ENCODE data around the gene TTC7B. TPM values are rescaled to one million over a fixed set of nuclear protein-coding genes. Genes with fewer than 3 reads are reported as not detected.

TTC7B gene
- total and polyA plus RNA-seq, 2 of the 8 experiments (the other 6 are each of a cell fraction or from before 2014, with no cell fraction given), result 23.7 to 34.0 TPM

- H2AFZ ChIP-seq (ENCODE audit: low read length), result no peak overlapping the region
- H4K8ac ChIP-seq (ENCODE audit: extremely low read depth, insufficient read depth, low read length), result no peak overlapping the region
- no peaks in the 10 kb centered on the region for H3K79me2 ChIP-seq (ENCODE audit: control insufficient read depth in 1 of 2, insufficient read depth in 2 of 2, low read length in 2 of 2)
- no peaks in the 10 kb centered on the region for H3K9me3 ChIP-seq (ENCODE audit: insufficient read depth in 2 of 2, low read depth in 1 of 2, low read length in 1 of 2)
- H2BK5ac ChIP-seq (ENCODE audit: low read depth, low read length), result peak overlapping the region; percentile 75
- peak overlapping the region; percentile 61; the same call in 1 of the 2 replicates for H2BK15ac ChIP-seq (ENCODE audit: low read length)
- no peaks in the 10 kb centered on the region for H4K20me1 ChIP-seq (replicated peaks in 1 of 2; ENCODE audit: control insufficient read depth in 1 of 2, insufficient read depth in 2 of 2, low read length in 2 of 2)
- ChIA-PET POLR2A (ENCODE audit: partially characterized antibody) (interaction anchor here (0.9 kb wide), 1 partner anchor 181 kb away, joined by 3 read pairs; the partner anchor contains the start of gene CALM1), CTCF (ENCODE audit: partially characterized antibody) (interaction anchor here (1.2 to 1.8 kb wide), 6 partner anchors 11 to 37 kb away, joined by 3 to 5 read pairs (median 4); no protein-coding TSS in a partner anchor)
- TF ChIP-seq BCL11A (IDR thresholded peaks at IDR 0.05; ENCODE audit: low read depth in 2 of 2, low read length in 2 of 2) (no peak), KDM4A (IDR thresholded peaks at IDR 0.05; ENCODE audit: low read depth, low read length, severe bottlenecking) (no peak), SIRT6 (IDR thresholded peaks at IDR 0.05; ENCODE audit: low read length) (no peak), SRF (IDR thresholded peaks at IDR 0.05; ENCODE audit: low read depth, low read length) (no peak), RFX5 (IDR thresholded peaks at IDR 0.05; ENCODE audit: borderline replicate concordance, low read depth, low read length) (no peak), CBX8 (IDR thresholded peaks at IDR 0.05; ENCODE audit: borderline replicate concordance, low read depth, low read length) (no peak), TCF12 (IDR thresholded peaks at IDR 0.05; ENCODE audit: low read depth, low read length) (no peak)
- TF ChIP-seq, protein P1, sequence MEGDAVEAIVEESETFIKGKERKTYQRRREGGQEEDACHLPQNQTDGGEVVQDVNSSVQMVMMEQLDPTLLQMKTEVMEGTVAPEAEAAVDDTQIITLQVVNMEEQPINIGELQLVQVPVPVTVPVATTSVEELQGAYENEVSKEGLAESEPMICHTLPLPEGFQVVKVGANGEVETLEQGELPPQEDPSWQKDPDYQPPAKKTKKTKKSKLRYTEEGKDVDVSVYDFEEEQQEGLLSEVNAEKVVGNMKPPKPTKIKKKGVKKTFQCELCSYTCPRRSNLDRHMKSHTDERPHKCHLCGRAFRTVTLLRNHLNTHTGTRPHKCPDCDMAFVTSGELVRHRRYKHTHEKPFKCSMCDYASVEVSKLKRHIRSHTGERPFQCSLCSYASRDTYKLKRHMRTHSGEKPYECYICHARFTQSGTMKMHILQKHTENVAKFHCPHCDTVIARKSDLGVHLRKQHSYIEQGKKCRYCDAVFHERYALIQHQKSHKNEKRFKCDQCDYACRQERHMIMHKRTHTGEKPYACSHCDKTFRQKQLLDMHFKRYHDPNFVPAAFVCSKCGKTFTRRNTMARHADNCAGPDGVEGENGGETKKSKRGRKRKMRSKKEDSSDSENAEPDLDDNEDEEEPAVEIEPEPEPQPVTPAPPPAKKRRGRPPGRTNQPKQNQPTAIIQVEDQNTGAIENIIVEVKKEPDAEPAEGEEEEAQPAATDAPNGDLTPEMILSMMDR (IDR thresholded peaks at IDR 0.05; ENCODE audit: control extremely low read depth in 1 of 3, insufficient read depth in 1 of 3, low read depth in 1 of 3, low read length in 3 of 3), result no peak
- H3K4ac ChIP-seq (replicated peaks; ENCODE audit: insufficient read length, low read depth, low read length), result no peak overlapping the region
- no peaks in the 10 kb centered on the region for H3K36me3 ChIP-seq (ENCODE audit: control insufficient read depth in 2 of 4, insufficient read depth in 4 of 4, low read length in 3 of 4)
- H3K9ac ChIP-seq (replicated peaks in 1 of 4; ENCODE audit: extremely low read depth in 1 of 4, low read depth in 3 of 4, low read length in 3 of 4), result no peak overlapping the region
- 88% methylated on average over 15 of the region's 17 CpGs; no CpG with 5 or more reads in 1 of the 2 experiments for WGBS, 2 experiments (ENCODE audit: extremely low coverage in 1 of 2, insufficient coverage in 1 of 2, insufficient read length in 1 of 2, insufficient replicate concordance in 2 of 2, low coverage in 1 of 2, low lambda C conversion rate in 2 of 2, missing lambda C conversion rate in 1 of 2)
- H2BK120ac ChIP-seq (replicated peaks; ENCODE audit: low read depth, low read length), result no peak overlapping the region
- H3K14ac ChIP-seq (ENCODE audit: insufficient read length), result no peak overlapping the region
- no peak overlapping the region for H3K27ac ChIP-seq (ENCODE audit: low read depth, low read length)
- peak overlapping the region; percentile 17 for H4K91ac ChIP-seq (replicated peaks; ENCODE audit: insufficient read length, low read length)
- H3K79me1 ChIP-seq (ENCODE audit: low read depth, low read length), result no peaks in the 10 kb centered on the region
- H2AK5ac ChIP-seq (ENCODE audit: low read depth, low read length), result no peak overlapping the region
- no peak overlapping the region for H3K23ac ChIP-seq (ENCODE audit: insufficient read length)
- H3K4me1 ChIP-seq (replicated peaks in 1 of 4; ENCODE audit: control insufficient read depth in 3 of 4, insufficient read depth in 4 of 4, low read length in 3 of 4), result peaks cover 9 to 27% (median 17%) of the 10 kb centered on the region in 4 experiments
- H3K4me2 ChIP-seq (ENCODE audit: insufficient read depth in 1 of 2, low read depth in 2 of 2, low read length in 2 of 2), result no peak overlapping the region
- no peak overlapping the region for H3K4me3 ChIP-seq (ENCODE audit: extremely low read depth in 1 of 4, insufficient read depth in 2 of 4, low read depth in 3 of 4, low read length in 4 of 4)
- no peak overlapping the region for H3K18ac ChIP-seq (ENCODE audit: extremely low read depth, low read length)
- no peak overlapping the region for H3K56ac ChIP-seq (replicated peaks; ENCODE audit: insufficient read length, low read depth, low read length)
- H4K5ac ChIP-seq (ENCODE audit: insufficient read length, low read depth, low read length), result no peak overlapping the region
- H3K27me3 ChIP-seq (replicated peaks in 1 of 4; ENCODE audit: control insufficient read depth in 3 of 4, extremely low read depth in 1 of 4, insufficient read depth in 3 of 4, low read length in 3 of 4), result 0 out of 7 replicates have a peak, but pooled peaks cover 0 to 4% (median 0%) of the 10 kb centered on the region in 4 experiments
- no peak overlapping the region for H2BK12ac ChIP-seq (ENCODE audit: low read depth, low read length)
- no peaks in the 10 kb centered on the region for H3K23me2 ChIP-seq (ENCODE audit: low read depth, low read length)
- no peak overlapping the region for H2BK20ac ChIP-seq (ENCODE audit: low read length)
- no peak for FAIRE-seq
- DNase-seq (ENCODE audit: low read depth in 1 of 2, low spot score in 2 of 2), result no peak
Measured at GRCh38 chr14:90578283-90578985, 237.8 kb downstream of the TTC7B start.
